Panc1 (cell line): ENCODE measurements around the gene MEGF6.

Source experiments
- CTCF ChIP-seq: fragments of 450-650 bp; IDR thresholded peaks from 2 replicates; pipeline ENCODE4 v1.5.1; 2017; ENCODE audit warnings: mild to moderate bottlenecking
- POLR2AphosphoS5 ChIP-seq: IDR thresholded peaks from 2 replicates; pipeline ENCODE4 v1.6.1; 2012; ENCODE audit warnings: mild to moderate bottlenecking, low read depth, low read length, moderate library complexity
- REST ChIP-seq, 2 experiments: IDR thresholded peaks; 2 replicates each; pipeline ENCODE4 v1.6.1; 2011 to 2012; ENCODE audit warnings: low read depth in 2 of 2, control low read depth in 1 of 2, low read length in 1 of 2, mild to moderate bottlenecking in 1 of 2, moderate library complexity in 1 of 2; ENCODE audit not compliant: insufficient read depth in 1 of 2
- SIN3A ChIP-seq: IDR thresholded peaks from 2 replicates; pipeline ENCODE4 v1.6.1; 2012; ENCODE audit warnings: low read depth, mild to moderate bottlenecking, low read length, moderate library complexity, borderline replicate concordance; ENCODE audit not compliant: insufficient read depth

GRCh38 chr1:3551290-3551678 lies 60.0 kb downstream of the MEGF6 start:
- TF ChIP-seq CTCF (no peak), POLR2AphosphoS5 (no peak), SIN3A (no peak), REST (IDR thresholded peaks at IDR 0.05; ENCODE audit: insufficient read depth in 1 of 2, low read depth in 2 of 2, low read length in 1 of 2) (no peak)
